Liver (tissue), 3 donors: ENCODE data around the gene IARS1.

Experiments
- CTCF ChIP-seq: fragments of 150-350 bp; IDR thresholded peaks from 2 replicates; pipeline ENCODE4 v1.5.1; 2017; ENCODE audit warnings: improper control_type of control experiment, low read depth, low read length; ENCODE audit not compliant: missing input control
- EGR1 ChIP-seq, 2 donors: IDR thresholded peaks; 2 replicates each; pipeline ENCODE4 v1.6.1; 2016 to 2018; ENCODE audit warnings: antibody characterized with exemption in 2 of 2, low read depth in 2 of 2
- MAX ChIP-seq: IDR thresholded peaks from 2 replicates; pipeline ENCODE4 v1.6.1; 2016; ENCODE audit warnings: antibody characterized with exemption
- RAD21 ChIP-seq, 2 donors: IDR thresholded peaks; 2 replicates each; pipeline ENCODE4 v1.6.1; 2016; ENCODE audit warnings: antibody characterized with exemption in 2 of 2, mild to moderate bottlenecking in 2 of 2
- REST ChIP-seq: IDR thresholded peaks from 2 replicates; pipeline ENCODE4 v1.6.1; 2016; ENCODE audit warnings: antibody characterized with exemption, mild to moderate bottlenecking
- SP1 ChIP-seq: IDR thresholded peaks from 2 replicates; pipeline ENCODE4 v1.6.1; 2018; ENCODE audit warnings: antibody characterized with exemption, mild to moderate bottlenecking
- TAF1 ChIP-seq: conservative IDR thresholded peaks from 2 replicates; pipeline ENCODE4 v1.6.1; 2016; ENCODE audit warnings: antibody characterized with exemption, mild to moderate bottlenecking
- YY1 ChIP-seq: IDR thresholded peaks from 2 replicates; pipeline ENCODE4 v1.6.1; 2016; ENCODE audit warnings: antibody characterized with exemption, mild to moderate bottlenecking
- ZBTB33 ChIP-seq: IDR thresholded peaks from 2 replicates; pipeline ENCODE4 v1.6.1; 2016; ENCODE audit warnings: antibody characterized with exemption
- donor health status: healthy.
- donor health status: healthy.

GRCh38 chr9:92312887-92313623, 19.6 kb upstream of the IARS1 start:
- TF ChIP-seq CTCF (no peak), ZBTB33 (no peak), RAD21 (IDR thresholded peaks at IDR 0.05) (no peak), EGR1 (IDR thresholded peaks at IDR 0.05; ENCODE audit: low read depth in 2 of 2) (no peak), YY1 (no peak), MAX (no peak), SP1 (no peak), REST (no peak), TAF1 (no peak)
